NCI-H1105 (cell line): ENCODE measurements around the gene GID8.

Source experiments
- DNase-seq: peaks from one replicate; lab custom pipeline; 2025; lab: John Stamatoyannopoulos, UW

The GID8 gene

GRCh38 chr20:62986257-62986800, 48.4 kb downstream of the GID8 start:
- no peak for DNase-seq

GRCh38 chr20:62987114-62987513, 49.2 kb downstream of the GID8 start:
- DNase-seq, result no peak

GRCh38 chr20:62989201-62989601, 51.3 kb downstream of the GID8 start:
- DNase-seq, result no peak

GRCh38 chr20:62990306-62990825, 52.4 kb downstream of the GID8 start:
- DNase-seq, result no peak

GRCh38 chr20:62991196-62991807, 53.4 kb downstream of the GID8 start:
- DNase-seq, result no peak

- no peak for DNase-seq
Measured at GRCh38 chr20:62991863-62992262, 53.9 kb downstream of the GID8 start.

- DNase-seq, result no peak
Measured at GRCh38 chr20:62993856-62994494, 56.0 kb downstream of the GID8 start.

- no peak for DNase-seq
Measured at GRCh38 chr20:62994869-62995281, 56.9 kb downstream of the GID8 start.

- DNase-seq, result no peak
Measured at GRCh38 chr20:62995481-62995880, 57.5 kb downstream of the GID8 start.

GRCh38 chr20:62995898-62996595, 58.1 kb downstream of the GID8 start:
- no peak for DNase-seq

GRCh38 chr20:62996596-62996982, 58.6 kb downstream of the GID8 start:
- DNase-seq, result no peak

GRCh38 chr20:62997417-62998035, 59.6 kb downstream of the GID8 start:
- no peak for DNase-seq
